H9 (cell line): ENCODE measurements around the gene FAM161A. TPM values are rescaled to one million over a fixed set of nuclear protein-coding genes. Genes with fewer than 3 reads are reported as not detected.

Experiments used
- DNase-seq: peaks from one replicate; pipeline ENCODE4 v3.0.0-alpha.2; 2017
- H2AFZ ChIP-seq: one replicate; pipeline ENCODE4 v1.6.1; 2013; ENCODE audit warnings: mild to moderate bottlenecking, low read length, control low read depth, moderate library complexity
- H2AK5ac ChIP-seq: 2 replicates; pipeline ENCODE4 v1.6.1; 2013; ENCODE audit warnings: low read length, control low read depth, mixed read lengths; ENCODE audit not compliant: insufficient read length
- H2BK120ac ChIP-seq: one replicate; pipeline ENCODE4 v1.6.1; 2013; ENCODE audit warnings: low read depth, mild to moderate bottlenecking, low read length, control low read depth, inconsistent platforms; ENCODE audit not compliant: poor library complexity, severe bottlenecking
- H2BK12ac ChIP-seq: 2 replicates; pipeline ENCODE4 v1.6.1; 2013; ENCODE audit warnings: low read length, control low read depth, mixed read lengths, low read depth; ENCODE audit not compliant: insufficient read length
- H2BK15ac ChIP-seq: 2 replicates; pipeline ENCODE4 v1.6.1; 2013; ENCODE audit warnings: low read depth, low read length, control low read depth
- H2BK20ac ChIP-seq: one replicate; pipeline ENCODE4 v1.6.1; 2013; ENCODE audit warnings: low read depth, mild to moderate bottlenecking, low read length, control low read depth, inconsistent platforms; ENCODE audit not compliant: poor library complexity, severe bottlenecking
- H2BK5ac ChIP-seq: 2 replicates; pipeline ENCODE4 v1.6.1; 2013; ENCODE audit warnings: low read length, control low read depth, mixed read lengths; ENCODE audit not compliant: insufficient read length
- H3K14ac ChIP-seq: 2 replicates; pipeline ENCODE4 v1.6.1; 2013; ENCODE audit warnings: low read length, control low read depth; ENCODE audit not compliant: insufficient read depth
- H3K18ac ChIP-seq: 2 replicates; pipeline ENCODE4 v1.6.1; 2013; ENCODE audit warnings: low read depth, mild to moderate bottlenecking, mixed read lengths, low read length, control low read depth; ENCODE audit not compliant: insufficient read length
- H3K23ac ChIP-seq: 2 replicates; pipeline ENCODE4 v1.6.1; 2013; ENCODE audit warnings: low read length, control low read depth, mixed read lengths, low read depth; ENCODE audit not compliant: insufficient read length
- H3K23me2 ChIP-seq: 2 replicates; pipeline ENCODE4 v1.6.1; 2013; ENCODE audit warnings: low read depth, mild to moderate bottlenecking, mixed read lengths, low read length, control low read depth; ENCODE audit not compliant: insufficient read length, poor library complexity, severe bottlenecking
- H3K27ac ChIP-seq: 2 replicates; pipeline ENCODE4 v1.5.1; 2013; ENCODE audit warnings: low read length, control low read depth, mixed read lengths, low read depth; ENCODE audit not compliant: insufficient read length
- H3K27me3 ChIP-seq: 2 replicates; pipeline ENCODE4 v1.6.1; 2013; ENCODE audit warnings: low read length, control low read depth, inconsistent platforms; ENCODE audit not compliant: insufficient read depth
- H3K4ac ChIP-seq: 2 replicates; pipeline ENCODE4 v1.6.1; 2013; ENCODE audit warnings: low read depth, mild to moderate bottlenecking, control low read depth, inconsistent platforms, low read length, moderate library complexity
- H3K4me1 ChIP-seq: 2 replicates; pipeline ENCODE4 v1.6.1; 2013; ENCODE audit warnings: low read length, control low read depth, inconsistent platforms; ENCODE audit not compliant: insufficient read depth
- H3K4me2 ChIP-seq: 2 replicates; pipeline ENCODE4 v1.6.1; 2013; ENCODE audit warnings: low read length, control low read depth, mixed read lengths; ENCODE audit not compliant: insufficient read length, insufficient read depth
- H3K56ac ChIP-seq: 2 replicates; pipeline ENCODE4 v1.6.1; 2013; ENCODE audit warnings: low read depth, mild to moderate bottlenecking, mixed read lengths, low read length, control low read depth; ENCODE audit not compliant: insufficient read length
- H3K79me1 ChIP-seq: 2 replicates; pipeline ENCODE4 v1.6.1; 2013; ENCODE audit warnings: low read depth, mild to moderate bottlenecking, moderate library complexity, low read length, control low read depth, inconsistent platforms; ENCODE audit not compliant: insufficient read depth, poor library complexity, severe bottlenecking
- H3K79me2 ChIP-seq: 2 replicates; pipeline ENCODE4 v1.6.1; 2013; ENCODE audit warnings: low read length, control low read depth, inconsistent platforms; ENCODE audit not compliant: insufficient read depth
- H3K9ac ChIP-seq: 2 replicates; pipeline ENCODE4 v1.6.1; 2013; ENCODE audit warnings: low read length, control low read depth, mixed read lengths; ENCODE audit not compliant: insufficient read length; ENCODE audit errors: extremely low read depth
- H3K9me3 ChIP-seq: one replicate; pipeline ENCODE4 v1.6.1; 2013; ENCODE audit warnings: low read depth, low read length, inconsistent platforms; ENCODE audit not compliant: control insufficient read depth
- H3T11ph ChIP-seq: one replicate; pipeline ENCODE4 v1.6.1; 2013; ENCODE audit warnings: mild to moderate bottlenecking, low read length, control low read depth, inconsistent platforms
- H4K20me1 ChIP-seq: one replicate; pipeline ENCODE4 v1.6.1; 2013; ENCODE audit not compliant: control insufficient read depth, insufficient read length, insufficient read depth
- H4K5ac ChIP-seq: 2 replicates; pipeline ENCODE4 v1.6.1; 2013; ENCODE audit warnings: low read depth, mild to moderate bottlenecking, mixed read lengths, low read length, control low read depth; ENCODE audit not compliant: insufficient read length
- H4K8ac ChIP-seq: replicated peaks from 2 replicates; pipeline ENCODE4 v1.6.1; 2013; ENCODE audit warnings: low read length, control low read depth, mixed read lengths, low read depth; ENCODE audit not compliant: insufficient read length
- H4K91ac ChIP-seq: 2 replicates; pipeline ENCODE4 v1.6.1; 2013; ENCODE audit warnings: low read depth, mild to moderate bottlenecking, moderate library complexity, mixed read lengths, low read length, control low read depth; ENCODE audit not compliant: insufficient read length
- H3K27ac Mint-ChIP-seq, 3 experiments: 2 replicates in 2 of 3; 3 replicates in 1 of 3; pipeline ENCODE4 v1.8.0; 2020 to 2021; ENCODE audit warnings: mixed read lengths in 3 of 3, mild to moderate bottlenecking in 1 of 3, moderate library complexity in 1 of 3
- H3K27me3 Mint-ChIP-seq: 2 replicates; pipeline ENCODE4 v1.8.0; 2021; ENCODE audit warnings: low read depth, mild to moderate bottlenecking, moderate library complexity, mixed read lengths
- H3K36me3 Mint-ChIP-seq, 3 experiments: 2 replicates in 2 of 3; 3 replicates in 1 of 3; pipeline ENCODE4 v1.8.0; 2020 to 2021; ENCODE audit warnings: low read depth in 3 of 3, mixed read lengths in 3 of 3; ENCODE audit not compliant: insufficient read depth in 1 of 3
- H3K4me1 Mint-ChIP-seq, 2 experiments: 2 replicates each; pipeline ENCODE4 v1.8.0; 2020; ENCODE audit warnings: mixed read lengths in 2 of 2
- H3K4me3 Mint-ChIP-seq, 2 experiments: 2 replicates in 1 of 2; 3 replicates in 1 of 2; pipeline ENCODE4 v1.8.0; 2020 to 2021; ENCODE audit warnings: mild to moderate bottlenecking in 2 of 2, mixed read lengths in 2 of 2, moderate library complexity in 1 of 2
- H3K9me3 Mint-ChIP-seq, 2 experiments: 2 replicates in 1 of 2; 3 replicates in 1 of 2; pipeline ENCODE4 v1.8.0; 2020; ENCODE audit warnings: mild to moderate bottlenecking in 2 of 2, mixed read lengths in 2 of 2, moderate library complexity in 1 of 2
- WGBS: extraction: QIAGEN DNeasy Blood & Tissue Kit; methylation state at CpG from one replicate; pipeline ENCODE4 v1.1.7; 2013; ENCODE audit warnings: missing lambda C conversion rate, low lambda C conversion rate, mixed read lengths; ENCODE audit not compliant: insufficient read length; ENCODE audit errors: extremely low coverage; 5-methylcytosine and 5-hydroxymethylcytosine counted together
- total RNA-seq: library from RNA; stranded (reverse); gene quantifications from 2 replicates; pipeline ENCODE4 v1.2.1, GENCODE V29; 2021
- TF ChIP-seq, protein P1 (sequence below): fragments of 200-600 bp; sonication (generic); conservative IDR thresholded peaks from 3 replicates; pipeline ENCODE4 v1.8.0; 2021; ENCODE audit warnings: antibody characterized with exemption, mild to moderate bottlenecking

The FAM161A gene
- total RNA-seq, 1 experiment from 2014 or later, result 15.8 TPM

GRCh38 chr2:61832183-61832841 lies 21.5 kb downstream of the FAM161A start:
- H2AK5ac ChIP-seq, result no peak overlapping the region
- no peak overlapping the region for H3K27ac ChIP-seq
- H4K91ac ChIP-seq, result no peak overlapping the region
- Mint-ChIP-seq H3K27me3 (no peaks in the 10 kb centered on the region), H3K27ac (no peak overlapping the region), H3K9me3 (peaks cover 0 to 4% of the 10 kb centered on the region in 2 experiments; a peak in 1 of 5 replicates), H3K36me3 (peaks cover 6 to 42% (median 35%) of the 10 kb centered on the region in 3 experiments; a peak in 6 of 7 replicates), H3K4me3 (no peak overlapping the region), H3K4me1 (peaks cover 2% of the 10 kb centered on the region in 2 experiments; a peak in 1 of 4 replicates)
- no peak overlapping the region for H3K14ac ChIP-seq
- no CpG with 5 or more reads among the region's 11 CpGs for WGBS
- no peak overlapping the region for H2BK20ac ChIP-seq
- no peak overlapping the region for H2BK5ac ChIP-seq
- DNase-seq, result no peak
- H3K4me2 ChIP-seq, result no peak overlapping the region
- no peaks in the 10 kb centered on the region for H3K9me3 ChIP-seq
- H3K23me2 ChIP-seq, result no peaks in the 10 kb centered on the region
- no peak overlapping the region for H3K9ac ChIP-seq
- H3K79me2 ChIP-seq, result no peaks in the 10 kb centered on the region
- H4K8ac ChIP-seq, result no peak overlapping the region
- H3K27me3 ChIP-seq, result no peaks in the 10 kb centered on the region
- H3K4me1 ChIP-seq, result no peaks in the 10 kb centered on the region
- H3T11ph ChIP-seq, result no peak overlapping the region
- H2BK120ac ChIP-seq, result no peak overlapping the region
- no peak overlapping the region for H2BK15ac ChIP-seq
- H3K79me1 ChIP-seq, result no peaks in the 10 kb centered on the region
- H3K4ac ChIP-seq, result no peak overlapping the region
- H4K5ac ChIP-seq, result no peak overlapping the region
- TF ChIP-seq, protein P1, sequence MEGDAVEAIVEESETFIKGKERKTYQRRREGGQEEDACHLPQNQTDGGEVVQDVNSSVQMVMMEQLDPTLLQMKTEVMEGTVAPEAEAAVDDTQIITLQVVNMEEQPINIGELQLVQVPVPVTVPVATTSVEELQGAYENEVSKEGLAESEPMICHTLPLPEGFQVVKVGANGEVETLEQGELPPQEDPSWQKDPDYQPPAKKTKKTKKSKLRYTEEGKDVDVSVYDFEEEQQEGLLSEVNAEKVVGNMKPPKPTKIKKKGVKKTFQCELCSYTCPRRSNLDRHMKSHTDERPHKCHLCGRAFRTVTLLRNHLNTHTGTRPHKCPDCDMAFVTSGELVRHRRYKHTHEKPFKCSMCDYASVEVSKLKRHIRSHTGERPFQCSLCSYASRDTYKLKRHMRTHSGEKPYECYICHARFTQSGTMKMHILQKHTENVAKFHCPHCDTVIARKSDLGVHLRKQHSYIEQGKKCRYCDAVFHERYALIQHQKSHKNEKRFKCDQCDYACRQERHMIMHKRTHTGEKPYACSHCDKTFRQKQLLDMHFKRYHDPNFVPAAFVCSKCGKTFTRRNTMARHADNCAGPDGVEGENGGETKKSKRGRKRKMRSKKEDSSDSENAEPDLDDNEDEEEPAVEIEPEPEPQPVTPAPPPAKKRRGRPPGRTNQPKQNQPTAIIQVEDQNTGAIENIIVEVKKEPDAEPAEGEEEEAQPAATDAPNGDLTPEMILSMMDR, result no peak
- no peak overlapping the region for H3K23ac ChIP-seq
- no peaks in the 10 kb centered on the region for H4K20me1 ChIP-seq
- no peak overlapping the region for H2AFZ ChIP-seq
- no peak overlapping the region for H2BK12ac ChIP-seq
- H3K56ac ChIP-seq, result no peak overlapping the region
- no peak overlapping the region for H3K18ac ChIP-seq
